ENCODE data around the gene RXFP2. TPM values are rescaled to one million over a fixed set of nuclear protein-coding genes. Genes with fewer than 3 reads are reported as not detected.

The RXFP2 gene
- total and polyA plus RNA-seq, 10 of the 15 experiments (the other 5 are each of a cell fraction or from before 2014, with no cell fraction given), result 0.01 to 0.05 TPM; not detected in 8

GRCh38 chr13:31742097-31742734 lies 2.9 kb downstream of the RXFP2 start (continued):
- TF ChIP-seq CTCF (IDR thresholded peaks at IDR 0.05 in 2 of 3, conservative IDR thresholded peaks at IDR 0.05 in 1 of 3; ENCODE audit: control insufficient read depth in 2 of 3, extremely low read depth in 1 of 3, insufficient read depth in 1 of 3, low read depth in 3 of 3, low read length in 3 of 3), result peak; percentile 92 to 95 (median 93)
- no peak for TF ChIP-seq ZNF24 (IDR thresholded peaks at IDR 0.05)
- TF ChIP-seq CEBPB (IDR thresholded peaks at IDR 0.05; ENCODE audit: borderline replicate concordance in 1 of 2, low read depth in 2 of 2, low read length in 2 of 2), result no peak
- no peak for TF ChIP-seq MYB (IDR thresholded peaks at IDR 0.05; ENCODE audit: borderline replicate concordance, low read depth, low read length)
- TF ChIP-seq ZBED1 (IDR thresholded peaks at IDR 0.05; ENCODE audit: borderline replicate concordance), result no peak
- peak; percentile 86 for TF ChIP-seq RAD21 (IDR thresholded peaks at IDR 0.05; ENCODE audit: insufficient read depth, low read depth, low read length)
- no peak for TF ChIP-seq LARP7 (IDR thresholded peaks at IDR 0.05)
- no peak for TF ChIP-seq SMARCA5 (IDR thresholded peaks at IDR 0.05)

GRCh38 chr13:31747291-31747690 lies 8.0 kb downstream of the RXFP2 start:
- DNase-seq (ENCODE audit: low read depth, low spot score) (no peak), ATAC-seq (no peak), FAIRE-seq (no peak)
- in situ Hi-C loops (cut with MboI) (no loop called here), intact Hi-C loops (cut with micrococcal nuclease; ENCODE audit: unreplicated experiment) (no loop called here)
- Histone ChIP-seq H3K27me3 (replicated peaks in 1 of 2; ENCODE audit: control insufficient read depth in 2 of 2, insufficient read depth in 2 of 2, low read length in 1 of 2) (no peaks in the 10 kb centered on the region; a peak in 1 of 4 replicates), H3K27ac (ENCODE audit: control insufficient read depth, insufficient read depth) (no peak overlapping the region), H3K9me3 (replicated peaks; ENCODE audit: control insufficient read depth, insufficient read depth, low read length) (no peaks in the 10 kb centered on the region), H3K4me3 (no peak overlapping the region), H4K20me1 (ENCODE audit: control insufficient read depth, insufficient read depth) (no peaks in the 10 kb centered on the region), H3K36me3 (ENCODE audit: control insufficient read depth in 2 of 2, insufficient read depth in 2 of 2, low read length in 1 of 2) (no peaks in the 10 kb centered on the region), H3K9ac (ENCODE audit: control insufficient read depth, insufficient read depth, low read length) (no peak overlapping the region), H3K4me2 (ENCODE audit: control insufficient read depth, insufficient read depth) (no peak overlapping the region), H3K79me2 (ENCODE audit: control insufficient read depth, insufficient read depth, low read length) (no peaks in the 10 kb centered on the region), H3K4me1 (ENCODE audit: control insufficient read depth, insufficient read depth, low read length) (no peaks in the 10 kb centered on the region), H2AFZ (ENCODE audit: control insufficient read depth, low read depth, low read length) (no peak overlapping the region)
- ChIA-PET RAD21 (ENCODE audit: unreplicated experiment) (no interaction called here), CTCF (no interaction called here), POLR2A (no interaction called here), SMC1A (ENCODE audit: uncharacterized antibody, unreplicated experiment) (no interaction called here)
- BruUV-seq (replicated peaks), result no TSS peak
- WGBS (ENCODE audit: insufficient coverage, insufficient replicate concordance, low lambda C conversion rate, missing lambda C conversion rate), result 53% methylated on average over 3 of the region's 3 CpGs
- TF ChIP-seq CBX3 (IDR thresholded peaks at IDR 0.05; ENCODE audit: borderline replicate concordance, low read depth) (no peak), CHD1 (IDR thresholded peaks at IDR 0.05; ENCODE audit: low read depth, low read length) (no peak), NKRF (conservative IDR thresholded peaks at IDR 0.05) (no peak), NRF1 (conservative IDR thresholded peaks at IDR 0.05; ENCODE audit: low read depth, low read length) (no peak), TAF1 (IDR thresholded peaks at IDR 0.05; ENCODE audit: borderline replicate concordance, low read depth, low read length) (no peak), EP300 (IDR thresholded peaks at IDR 0.05; ENCODE audit: borderline replicate concordance in 1 of 2, control insufficient read depth in 1 of 2, low read depth in 2 of 2, low read length in 2 of 2) (no peak), ETV6 (conservative IDR thresholded peaks at IDR 0.05 in 1 of 2, IDR thresholded peaks at IDR 0.05 in 1 of 2; ENCODE audit: borderline replicate concordance in 1 of 2, low read depth in 1 of 2) (no peak), BCL11A (IDR thresholded peaks at IDR 0.05; ENCODE audit: low read depth, low read length) (no peak), MYB (IDR thresholded peaks at IDR 0.05; ENCODE audit: borderline replicate concordance, low read depth, low read length) (no peak), HDGF (IDR thresholded peaks at IDR 0.05) (no peak)
